ENCODE data around the gene ACTR3C.
"Not testable (repeated sequence)": the region's sequence is repeated elsewhere in the genome, so short reads cannot be mapped to it uniquely, and the experiment has no call there.

ACTR3C gene

GRCh38 chr7:150322114-150322832 lies 1.1 kb downstream of the ACTR3C start:
- H3K4me3 ChIP-seq (ENCODE audit: low read length) = peak overlapping the region; percentile 88
- TF ChIP-seq ZNF274 (IDR thresholded peaks at IDR 0.05; ENCODE audit: low read depth, low read length) = no peak

GRCh38 chr7:150321788-150322113 lies 1.6 kb downstream of the ACTR3C start:
- peak overlapping the region; percentile 88; the same call in 1 of the 2 replicates for H3K4me3 ChIP-seq (ENCODE audit: low read length)
- TF ChIP-seq ZNF274 (IDR thresholded peaks at IDR 0.05; ENCODE audit: low read depth, low read length) = no peak

GRCh38 chr7:150317748-150318444 lies 5.4 kb downstream of the ACTR3C start:
- no peak for TF ChIP-seq ZNF274 (IDR thresholded peaks at IDR 0.05; ENCODE audit: low read depth, low read length)

GRCh38 chr7:150316987-150317386 lies 6.4 kb downstream of the ACTR3C start:
- H3K4me3 ChIP-seq (ENCODE audit: low read length) = not testable (repeated sequence)

More at GRCh38 chr7:150317748-150318444, 5.4 kb downstream of the ACTR3C start:
- no peak overlapping the region for H3K4me3 ChIP-seq (ENCODE audit: low read length)

GRCh38 chr7:150314639-150315239 lies 8.6 kb downstream of the ACTR3C start:
- no peak overlapping the region for H3K4me3 ChIP-seq (ENCODE audit: low read length)
- TF ChIP-seq ZNF274 (IDR thresholded peaks at IDR 0.05; ENCODE audit: low read depth, low read length) = no peak

- no peak for TF ChIP-seq ZNF274 (IDR thresholded peaks at IDR 0.05; ENCODE audit: low read depth, low read length)
- H3K4me3 ChIP-seq (ENCODE audit: low read length) = no peak overlapping the region
Observed at GRCh38 chr7:150313870-150314269, 9.5 kb downstream of the ACTR3C start.

GRCh38 chr7:150313367-150313809 lies 10.0 kb downstream of the ACTR3C start:
- no peak overlapping the region for H3K4me3 ChIP-seq (ENCODE audit: low read length)
- no peak for TF ChIP-seq ZNF274 (IDR thresholded peaks at IDR 0.05; ENCODE audit: low read depth, low read length)

- H3K4me3 ChIP-seq (ENCODE audit: low read length) = not testable (repeated sequence)
Observed at GRCh38 chr7:150312649-150313366, 10.5 kb downstream of the ACTR3C start.

GRCh38 chr7:150311711-150312110 lies 11.6 kb downstream of the ACTR3C start:
- H3K4me3 ChIP-seq (ENCODE audit: low read length) = no peak overlapping the region
- no peak for TF ChIP-seq ZNF274 (IDR thresholded peaks at IDR 0.05; ENCODE audit: low read depth, low read length)

- H3K4me3 ChIP-seq (ENCODE audit: low read length) = no peak overlapping the region
- no peak for TF ChIP-seq ZNF274 (IDR thresholded peaks at IDR 0.05; ENCODE audit: low read depth, low read length)
Observed at GRCh38 chr7:150311146-150311545, 12.2 kb downstream of the ACTR3C start.

- TF ChIP-seq ZNF274 (IDR thresholded peaks at IDR 0.05; ENCODE audit: low read depth, low read length) = no peak
- no peak overlapping the region for H3K4me3 ChIP-seq (ENCODE audit: low read length)
Observed at GRCh38 chr7:150308575-150308974, 14.8 kb downstream of the ACTR3C start.

GRCh38 chr7:150307904-150308303 lies 15.4 kb downstream of the ACTR3C start:
- TF ChIP-seq ZNF274 (IDR thresholded peaks at IDR 0.05; ENCODE audit: low read depth, low read length) = no peak
- H3K4me3 ChIP-seq (ENCODE audit: low read length) = no peak overlapping the region

GRCh38 chr7:150307129-150307528 lies 16.2 kb downstream of the ACTR3C start:
- no peak overlapping the region for H3K4me3 ChIP-seq (ENCODE audit: low read length)
- no peak for TF ChIP-seq ZNF274 (IDR thresholded peaks at IDR 0.05; ENCODE audit: low read depth, low read length)

- not testable (repeated sequence) for H3K4me3 ChIP-seq (ENCODE audit: low read length)
Observed at GRCh38 chr7:150306377-150306776, 17.0 kb downstream of the ACTR3C start.

GRCh38 chr7:150305903-150306284 lies 17.5 kb downstream of the ACTR3C start:
- H3K4me3 ChIP-seq (ENCODE audit: low read length) = not testable (repeated sequence)

- not testable (repeated sequence) for H3K4me3 ChIP-seq (ENCODE audit: low read length)
Observed at GRCh38 chr7:150305259-150305902, 18.0 kb downstream of the ACTR3C start.

- not testable (repeated sequence) for H3K4me3 ChIP-seq (ENCODE audit: low read length)
Observed at GRCh38 chr7:150304499-150305258, 18.7 kb downstream of the ACTR3C start.

GRCh38 chr7:150302908-150303310 lies 20.4 kb downstream of the ACTR3C start:
- not testable (repeated sequence) for H3K4me3 ChIP-seq (ENCODE audit: low read length)

GRCh38 chr7:150297978-150298377 lies 25.4 kb downstream of the ACTR3C start:
- not testable (repeated sequence) for H3K4me3 ChIP-seq (ENCODE audit: low read length)
